Panc1 (cell line): ENCODE data around the gene ZCCHC7. TPM values are rescaled to one million over a fixed set of nuclear protein-coding genes. Genes with fewer than 3 reads are reported as not detected.

Source experiments
- ATAC-seq: fragments of 200-7000 bp; cut with Tn5 transposase; 2 replicates; pipeline ENCODE4 v1.9.1; 2020; ENCODE audit warnings: mild to moderate bottlenecking, moderate library complexity
- BruUV-seq: library from RNA; stranded (reverse); fragments of 400-500 nt; replicated peaks from 2 replicates; lab custom pipeline; 2021; lab: Mats Ljungman, UMichigan
- CTCF ChIA-PET: fragments of 300-600 bp; sonication (Branson Sonifier 250); formaldehyde crosslinking; loops from one replicate; lab custom pipeline; 2022; ENCODE audit warnings: antibody characterized with exemption; lab: Charles Lee
- POLR2A ChIA-PET: fragments of 300-600 bp; sonication (Branson Sonifier 250); formaldehyde crosslinking; loops from one replicate; lab custom pipeline; 2022; ENCODE audit warnings: antibody characterized with exemption; lab: Charles Lee
- DNase-seq: peaks from one replicate; pipeline ENCODE4 v3.0.0-alpha.2; 2010; ENCODE audit warnings: low read depth, low spot score
- H3K27ac ChIP-seq: 2 replicates; pipeline ENCODE4 v1.5.1; 2011; ENCODE audit warnings: mild to moderate bottlenecking, low read length, inconsistent platforms
- H3K27me3 ChIP-seq: fragments of 200-500 bp; sonication (Bioruptor generic); 2 replicates; pipeline ENCODE4 v1.6.0; 2014; ENCODE audit warnings: low read length, inconsistent platforms; ENCODE audit not compliant: control insufficient read depth, insufficient read depth
- H3K36me3 ChIP-seq: fragments of 200-500 bp; sonication (Bioruptor generic); 2 replicates; pipeline ENCODE4 v1.5.1; 2014; ENCODE audit warnings: inconsistent platforms, mild to moderate bottlenecking, low read length, moderate library complexity; ENCODE audit not compliant: control insufficient read depth, insufficient read depth
- H3K4me1 ChIP-seq: 2 replicates; pipeline ENCODE4 v1.5.1; 2011; ENCODE audit warnings: inconsistent platforms, mild to moderate bottlenecking, low read length, moderate library complexity; ENCODE audit not compliant: control insufficient read depth, insufficient read depth
- H3K4me3 ChIP-seq, 2 experiments: 2 replicates each; pipeline ENCODE4 v1.5.1; 2011 to 2012; ENCODE audit warnings: low read depth in 2 of 2, low read length in 2 of 2, mild to moderate bottlenecking in 2 of 2, inconsistent platforms in 1 of 2, moderate library complexity in 1 of 2
- H3K9me3 ChIP-seq: fragments of 200-500 bp; sonication (Bioruptor generic); 2 replicates; pipeline ENCODE4 v1.5.1; 2014; ENCODE audit warnings: low read depth, mild to moderate bottlenecking, inconsistent platforms, low read length, moderate library complexity; ENCODE audit not compliant: control insufficient read depth, insufficient read depth
- CTCF ChIP-seq: fragments of 450-650 bp; IDR thresholded peaks from 2 replicates; pipeline ENCODE4 v1.5.1; 2017; ENCODE audit warnings: mild to moderate bottlenecking
- POLR2AphosphoS5 ChIP-seq: IDR thresholded peaks from 2 replicates; pipeline ENCODE4 v1.6.1; 2012; ENCODE audit warnings: mild to moderate bottlenecking, low read depth, low read length, moderate library complexity
- REST ChIP-seq, 2 experiments: IDR thresholded peaks; 2 replicates each; pipeline ENCODE4 v1.6.1; 2011 to 2012; ENCODE audit warnings: low read depth in 2 of 2, control low read depth in 1 of 2, low read length in 1 of 2, mild to moderate bottlenecking in 1 of 2, moderate library complexity in 1 of 2; ENCODE audit not compliant: insufficient read depth in 1 of 2
- TCF7L2 ChIP-seq: IDR thresholded peaks from 2 replicates; pipeline ENCODE4 v1.6.1; 2011; ENCODE audit warnings: mild to moderate bottlenecking, low read depth, low read length, inconsistent platforms
- in situ Hi-C: cut with HindIII; loops from 2 replicates; pipeline ENCODE4 v1.10.0; 2016; ENCODE audit warnings: low sequenced_read_pairs, low pct_unique_long_range_greater_than_20kb
- intact Hi-C: fragments of 100-400 bp; cut with micrococcal nuclease; formaldehyde crosslinking; loops from one replicate; pipeline ENCODE4 v1.10.0; 2022; ENCODE audit not compliant: unreplicated experiment
- total RNA-seq: library from RNA; stranded (reverse); gene quantifications from one replicate; pipeline ENCODE4 v1.2.1, GENCODE V29; 2021; ENCODE audit not compliant: unreplicated experiment

Gene ZCCHC7
- total RNA-seq, 1 experiment from 2014 or later: 43.7 TPM

GRCh38 chr9:37332578-37332977 lies 212.2 kb downstream of the ZCCHC7 start:
- Histone ChIP-seq H3K27ac (no peak overlapping the region), H3K36me3 (no peaks in the 10 kb centered on the region), H3K27me3 (no peaks in the 10 kb centered on the region), H3K4me1 (peaks cover 5% of the 10 kb centered on the region; the same call in 1 of the 2 replicates), H3K4me3 (no peak overlapping the region), H3K9me3 (no peaks in the 10 kb centered on the region)
- in situ Hi-C loops (no loop called here), intact Hi-C loops (loop anchor here (5.0 kb wide), 1 partner anchor 335 kb away; no protein-coding TSS in a partner anchor)
- ChIA-PET POLR2A (no interaction called here), CTCF (no interaction called here)
- BruUV-seq: no TSS peak
- TF ChIP-seq TCF7L2 (no peak), REST (IDR thresholded peaks at IDR 0.05; ENCODE audit: insufficient read depth in 1 of 2, low read depth in 2 of 2, low read length in 1 of 2) (no peak)
- ATAC-seq: no peak
- DNase-seq: no peak

- TF ChIP-seq POLR2AphosphoS5 (no peak), TCF7L2 (no peak), CTCF (peak; percentile 29; the same call in 1 of the 2 replicates), REST (IDR thresholded peaks at IDR 0.05; ENCODE audit: insufficient read depth in 1 of 2, low read depth in 2 of 2, low read length in 1 of 2) (no peak)
- no peak for ATAC-seq
- DNase-seq: no peak
- POLR2A ChIA-PET: no interaction called here
- in situ Hi-C loops: no loop called here
- Histone ChIP-seq H3K27me3 (no peaks in the 10 kb centered on the region), H3K4me3 (no peak overlapping the region), H3K36me3 (no peaks in the 10 kb centered on the region), H3K9me3 (no peaks in the 10 kb centered on the region), H3K27ac (no peak overlapping the region), H3K4me1 (peaks cover 4% of the 10 kb centered on the region; the same call in 1 of the 2 replicates)
- intact Hi-C loops: loop anchor here (5.0 kb wide), 1 partner anchor 336 kb away; no protein-coding TSS in a partner anchor
- CTCF ChIA-PET: no interaction called here
- no TSS peak for BruUV-seq
Observed at GRCh38 chr9:37333288-37333687, 212.9 kb downstream of the ZCCHC7 start.
